HFF-Myc (cell line): ENCODE results near the gene PLVAP.

Experiments used
- DNase-seq: peaks from one replicate; pipeline ENCODE4 v3.0.0-alpha.2; 2011; ENCODE audit warnings: low read depth; ENCODE audit errors: extremely low read depth
- H3K4me3 ChIP-seq: replicated peaks from 2 replicates; pipeline ENCODE4 v1.5.1; 2011; ENCODE audit warnings: low read depth, mild to moderate bottlenecking, control low read depth, low read length
- TF ChIP-seq, protein P1 (sequence below): IDR thresholded peaks from 2 replicates; pipeline ENCODE4 v1.5.1; 2012; ENCODE audit warnings: mild to moderate bottlenecking, low read depth, low read length, control low read depth; ENCODE audit errors: missing control alignments

Gene PLVAP

DNA sequence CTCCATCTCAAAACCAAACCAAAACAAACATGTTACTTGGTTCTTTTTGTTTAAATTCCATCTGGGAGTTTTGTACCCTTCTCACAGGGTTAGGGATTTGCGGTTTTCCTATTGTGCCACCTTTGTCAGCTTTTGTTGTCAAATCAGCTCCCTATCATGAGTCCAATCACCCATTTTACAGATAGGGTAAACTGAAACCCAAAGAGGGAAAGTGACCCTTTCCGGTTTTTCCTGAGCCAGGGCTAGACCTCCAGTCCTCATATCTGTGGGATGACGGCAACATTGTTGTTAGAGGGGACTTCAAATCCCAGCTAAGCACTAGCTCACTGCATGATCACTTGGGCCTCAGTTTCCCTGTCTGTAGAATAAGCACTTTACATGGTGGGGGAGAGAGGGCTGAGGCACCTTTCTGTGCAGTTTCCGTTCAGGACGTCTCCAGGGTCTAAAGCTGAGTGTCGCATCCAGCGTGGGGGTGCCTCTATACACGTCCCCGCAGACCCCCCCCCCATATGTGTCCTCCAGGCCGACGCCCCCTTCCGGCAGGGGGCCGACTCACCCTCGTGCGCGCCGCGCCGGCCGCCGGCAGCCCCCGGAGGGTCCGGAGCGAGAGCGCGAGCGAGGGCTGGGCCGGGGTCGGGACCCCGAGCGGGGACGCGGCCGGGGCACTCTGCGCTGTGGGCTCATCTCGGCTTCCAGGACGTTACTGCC lies 13.0 kb upstream of the PLVAP start:
- TF ChIP-seq, protein P1, sequence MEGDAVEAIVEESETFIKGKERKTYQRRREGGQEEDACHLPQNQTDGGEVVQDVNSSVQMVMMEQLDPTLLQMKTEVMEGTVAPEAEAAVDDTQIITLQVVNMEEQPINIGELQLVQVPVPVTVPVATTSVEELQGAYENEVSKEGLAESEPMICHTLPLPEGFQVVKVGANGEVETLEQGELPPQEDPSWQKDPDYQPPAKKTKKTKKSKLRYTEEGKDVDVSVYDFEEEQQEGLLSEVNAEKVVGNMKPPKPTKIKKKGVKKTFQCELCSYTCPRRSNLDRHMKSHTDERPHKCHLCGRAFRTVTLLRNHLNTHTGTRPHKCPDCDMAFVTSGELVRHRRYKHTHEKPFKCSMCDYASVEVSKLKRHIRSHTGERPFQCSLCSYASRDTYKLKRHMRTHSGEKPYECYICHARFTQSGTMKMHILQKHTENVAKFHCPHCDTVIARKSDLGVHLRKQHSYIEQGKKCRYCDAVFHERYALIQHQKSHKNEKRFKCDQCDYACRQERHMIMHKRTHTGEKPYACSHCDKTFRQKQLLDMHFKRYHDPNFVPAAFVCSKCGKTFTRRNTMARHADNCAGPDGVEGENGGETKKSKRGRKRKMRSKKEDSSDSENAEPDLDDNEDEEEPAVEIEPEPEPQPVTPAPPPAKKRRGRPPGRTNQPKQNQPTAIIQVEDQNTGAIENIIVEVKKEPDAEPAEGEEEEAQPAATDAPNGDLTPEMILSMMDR = no peak
- DNase-seq = no peak
- H3K4me3 ChIP-seq = peak overlapping the region; percentile 48

GRCh38 chr19:17389288-17389687 lies 12.1 kb upstream of the PLVAP start:
- H3K4me3 ChIP-seq = no peak overlapping the region
- DNase-seq = no peak
- TF ChIP-seq, protein P1 = no peak

GRCh38 chr19:17385878-17386611 lies 8.9 kb upstream of the PLVAP start:
- no peak for DNase-seq
- H3K4me3 ChIP-seq = no peak overlapping the region
- TF ChIP-seq, protein P1 = peak; percentile 96

GRCh38 chr19:17380426-17381138 lies 3.4 kb upstream of the PLVAP start:
- TF ChIP-seq, protein P1 = no peak
- no peak overlapping the region for H3K4me3 ChIP-seq
- no peak for DNase-seq

GRCh38 chr19:17379221-17379631 lies 2.1 kb upstream of the PLVAP start:
- H3K4me3 ChIP-seq = no peak overlapping the region
- TF ChIP-seq, protein P1 = no peak
- DNase-seq = no peak

- DNase-seq = no peak
- H3K4me3 ChIP-seq = no peak overlapping the region
- TF ChIP-seq, protein P1 = no peak
Measured at GRCh38 chr19:17378271-17378670, 1.1 kb upstream of the PLVAP start.
